IPS-18a (cell line): ENCODE measurements around the gene SUPT4H1.

ENCODE experiments used
- H3K27ac ChIP-seq: one replicate; pipeline ENCODE4 v1.5.1; 2013; ENCODE audit warnings: low read length
- H3K27me3 ChIP-seq: one replicate; pipeline ENCODE4 v1.6.1; 2013; ENCODE audit warnings: mild to moderate bottlenecking, low read length; ENCODE audit not compliant: control insufficient read depth, insufficient read depth
- H3K36me3 ChIP-seq: one replicate; pipeline ENCODE4 v1.6.1; 2013; ENCODE audit warnings: low read depth, low read length; ENCODE audit not compliant: control insufficient read depth
- H3K4me1 ChIP-seq: one replicate; pipeline ENCODE4 v1.6.1; 2013; ENCODE audit warnings: low read depth, low read length; ENCODE audit not compliant: control insufficient read depth
- H3K4me3 ChIP-seq: one replicate; pipeline ENCODE4 v1.5.1; 2013; ENCODE audit warnings: low read length
- H3K9ac ChIP-seq: one replicate; pipeline ENCODE4 v1.6.1; 2013; ENCODE audit warnings: mild to moderate bottlenecking, low read length, moderate library complexity
- H3K9me3 ChIP-seq: one replicate; pipeline ENCODE4 v1.6.1; 2013; ENCODE audit warnings: low read depth, low read length; ENCODE audit not compliant: control insufficient read depth

Gene SUPT4H1

DNA sequence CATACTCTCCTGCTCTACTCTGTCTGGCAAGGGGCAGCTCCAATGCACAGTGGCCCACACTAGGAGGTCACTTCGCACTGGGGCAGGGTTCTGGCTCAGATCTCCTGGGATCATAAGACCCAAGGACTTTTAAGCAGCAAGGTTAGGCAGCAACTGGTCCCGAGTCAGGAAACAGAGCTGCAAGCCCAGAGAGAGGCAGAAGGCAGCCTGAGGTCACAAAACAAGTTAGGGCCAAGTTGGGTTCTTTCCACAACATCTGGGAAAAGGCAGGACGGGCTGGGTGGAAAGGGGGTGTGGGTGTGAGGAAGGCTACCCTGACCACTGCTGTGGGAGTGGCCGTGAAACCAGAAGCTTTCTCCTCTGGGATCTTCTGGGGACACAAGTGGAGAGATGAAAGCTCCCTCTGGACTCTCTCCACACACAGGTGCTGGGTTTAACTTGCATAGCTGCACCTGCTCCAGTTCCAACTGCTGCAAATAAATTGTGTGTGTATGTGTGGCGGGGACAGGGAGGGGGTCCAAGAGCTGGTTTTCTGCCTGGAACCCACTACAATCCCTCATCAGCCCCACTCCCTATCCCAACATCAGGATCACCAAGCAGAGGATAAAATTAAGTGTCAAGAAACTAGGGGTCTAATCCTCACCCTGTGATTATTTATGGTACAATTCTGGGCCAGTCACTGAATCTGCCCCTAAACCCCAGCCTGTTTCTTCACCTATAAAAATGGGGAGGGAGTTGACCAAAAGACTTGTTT, 15.4 kb downstream of the SUPT4H1 start:
- Histone ChIP-seq H3K9ac (peak overlapping the region; percentile 71), H3K27ac (no peak overlapping the region), H3K4me3 (no peak overlapping the region)

DNA sequence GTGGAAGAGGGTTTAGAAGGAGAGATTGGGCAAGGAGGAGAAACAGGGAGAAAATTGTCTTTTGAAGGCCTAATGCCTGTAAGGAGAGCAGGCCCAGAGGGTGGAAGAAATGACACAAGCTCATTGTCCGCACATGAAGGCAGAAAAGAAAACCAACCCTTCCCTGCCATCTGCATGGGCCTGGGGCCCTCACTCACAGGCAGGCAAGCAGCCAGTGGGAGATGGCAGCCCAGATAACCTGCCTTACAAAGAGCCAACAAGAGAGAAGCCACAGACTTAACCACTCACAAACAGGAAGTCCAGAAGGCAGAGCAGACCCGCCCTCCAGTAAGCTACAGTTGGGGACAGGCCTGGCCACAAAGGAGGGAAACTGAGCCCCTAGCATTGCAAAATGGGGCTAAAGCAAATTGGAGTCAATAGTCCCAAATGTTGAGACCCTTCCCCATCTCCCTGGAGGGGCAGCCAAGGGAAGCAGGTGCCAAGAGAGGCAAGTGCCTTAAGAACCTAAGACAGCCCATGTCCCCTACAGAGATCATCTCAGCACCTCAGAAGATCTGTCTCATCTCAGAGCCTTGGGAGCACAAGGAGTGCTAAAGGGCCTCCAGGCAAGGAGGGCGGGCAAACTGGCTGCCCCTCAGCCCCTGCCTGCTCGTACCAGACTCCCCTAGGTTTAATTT, 16.1 kb downstream of the SUPT4H1 start:
- H3K36me3 ChIP-seq, result no peaks in the 10 kb centered on the region
- H3K27me3 ChIP-seq, result no peaks in the 10 kb centered on the region
- H3K27ac ChIP-seq, result no peak overlapping the region
- H3K4me1 ChIP-seq, result peaks cover 38% of the 10 kb centered on the region
- no peak overlapping the region for H3K4me3 ChIP-seq
- H3K9me3 ChIP-seq, result no peaks in the 10 kb centered on the region
- no peak overlapping the region for H3K9ac ChIP-seq

More for the DNA sequence above, 15.4 kb downstream of the SUPT4H1 start:
- Histone ChIP-seq H3K36me3 (no peaks in the 10 kb centered on the region), H3K27me3 (no peaks in the 10 kb centered on the region), H3K9me3 (no peaks in the 10 kb centered on the region), H3K4me1 (peaks cover 31% of the 10 kb centered on the region)

DNA sequence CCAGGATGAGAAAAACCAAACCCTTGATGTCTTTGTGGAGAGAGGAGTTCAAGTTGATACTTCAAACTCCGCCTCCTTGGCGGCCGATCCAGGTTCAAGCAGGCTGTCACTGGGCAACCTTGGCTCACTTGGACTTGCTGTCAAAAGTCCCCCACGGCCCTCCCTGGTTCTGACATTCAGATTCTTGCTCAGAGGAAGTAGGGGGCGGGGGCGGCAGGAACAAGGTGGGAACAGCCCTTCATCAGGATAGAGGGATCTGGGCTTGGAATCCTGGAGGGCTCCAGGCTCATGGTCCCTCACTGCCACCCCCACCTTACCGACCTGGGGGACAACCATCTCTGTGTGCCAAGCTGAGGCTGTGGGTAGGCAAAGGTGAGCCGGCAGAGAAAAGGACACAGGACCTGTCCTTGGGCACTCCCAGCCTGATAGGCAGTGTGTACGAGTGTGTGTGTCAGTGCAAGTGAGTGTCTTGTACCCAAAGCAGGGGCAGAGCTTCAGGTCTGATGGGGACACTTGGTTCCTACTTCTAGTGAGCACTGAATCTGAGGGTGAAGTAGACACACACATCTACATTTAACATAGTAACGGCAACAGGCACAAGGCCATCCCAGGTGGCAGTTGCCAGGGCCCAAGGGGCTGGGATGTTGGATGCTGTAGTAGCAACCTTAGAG, 16.8 kb downstream of the SUPT4H1 start:
- H3K9me3 ChIP-seq, result no peaks in the 10 kb centered on the region
- H3K4me1 ChIP-seq, result peaks cover 40% of the 10 kb centered on the region
- H3K27ac ChIP-seq, result no peak overlapping the region
- H3K27me3 ChIP-seq, result no peaks in the 10 kb centered on the region
- no peak overlapping the region for H3K4me3 ChIP-seq
- H3K9ac ChIP-seq, result no peak overlapping the region
- H3K36me3 ChIP-seq, result no peaks in the 10 kb centered on the region

DNA sequence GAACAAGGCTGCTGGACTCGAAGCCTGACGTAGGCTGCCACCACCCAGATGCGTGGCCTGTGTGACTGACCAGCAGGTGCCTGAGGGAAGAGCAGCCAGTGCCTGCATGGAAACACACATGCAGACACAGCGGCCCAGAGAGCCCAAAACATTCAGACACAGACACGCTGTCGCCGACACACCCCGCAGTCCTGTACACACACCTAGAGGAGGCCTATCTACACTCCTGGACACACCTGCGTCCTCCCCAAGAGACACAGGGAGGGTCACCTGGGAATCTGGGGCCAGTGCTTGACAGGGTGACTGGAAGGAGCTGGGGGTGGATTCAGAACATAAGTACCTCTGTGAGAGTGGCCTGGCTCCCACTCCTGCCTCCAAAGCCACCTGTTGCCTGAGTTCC, 17.3 kb downstream of the SUPT4H1 start:
- Histone ChIP-seq H3K9me3 (no peaks in the 10 kb centered on the region), H3K27me3 (no peaks in the 10 kb centered on the region), H3K4me3 (no peak overlapping the region), H3K4me1 (peaks cover 40% of the 10 kb centered on the region), H3K9ac (no peak overlapping the region), H3K36me3 (no peaks in the 10 kb centered on the region), H3K27ac (no peak overlapping the region)

DNA sequence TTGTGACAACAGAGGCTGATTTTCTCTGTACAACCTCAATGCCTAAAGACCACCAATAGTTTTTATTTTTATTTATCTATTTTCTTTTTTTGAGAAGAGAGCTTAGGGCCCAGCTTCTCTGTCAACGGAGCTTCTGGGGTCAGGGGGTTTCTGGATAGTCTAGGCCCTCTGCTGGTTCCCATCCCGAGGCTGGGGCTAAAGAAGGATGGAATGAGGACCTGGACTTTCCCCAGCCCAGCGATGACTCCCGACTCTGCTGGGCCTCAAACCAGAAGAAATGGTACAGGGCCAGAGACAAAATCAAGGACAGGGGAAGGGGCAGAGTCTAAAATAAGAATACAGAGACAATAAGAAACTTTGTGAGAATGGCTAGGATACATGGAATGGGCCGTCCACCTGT, 17.7 kb downstream of the SUPT4H1 start:
- Histone ChIP-seq H3K27me3 (no peaks in the 10 kb centered on the region), H3K9ac (no peak overlapping the region), H3K36me3 (no peaks in the 10 kb centered on the region), H3K27ac (no peak overlapping the region), H3K4me3 (no peak overlapping the region), H3K4me1 (peaks cover 40% of the 10 kb centered on the region), H3K9me3 (no peaks in the 10 kb centered on the region)

DNA sequence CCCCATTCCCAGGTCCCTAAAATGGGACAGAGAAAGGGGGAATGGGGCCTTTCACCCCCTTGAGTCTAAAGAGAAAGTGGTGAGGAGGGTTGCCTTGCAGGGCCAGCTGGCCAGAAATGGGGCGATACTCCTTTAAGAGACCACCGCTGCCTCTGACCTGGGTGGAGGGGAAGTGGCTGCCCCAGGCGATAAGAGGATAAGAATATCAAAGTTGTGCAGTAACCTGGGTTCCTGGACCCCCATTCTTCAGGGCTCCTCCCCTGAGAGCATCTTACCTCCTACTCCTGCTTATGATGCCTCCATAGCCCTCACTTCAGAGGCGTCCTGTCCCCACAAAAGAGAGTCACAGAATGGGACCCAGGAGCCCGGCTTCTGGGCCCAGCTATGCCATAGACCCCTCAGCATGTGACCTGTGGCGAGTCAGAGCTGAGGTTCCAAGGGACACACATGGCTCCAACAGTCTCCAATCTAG, 18.2 kb downstream of the SUPT4H1 start:
- Histone ChIP-seq H3K36me3 (no peaks in the 10 kb centered on the region), H3K4me3 (no peak overlapping the region), H3K27me3 (no peaks in the 10 kb centered on the region), H3K4me1 (peaks cover 43% of the 10 kb centered on the region), H3K9me3 (no peaks in the 10 kb centered on the region), H3K9ac (no peak overlapping the region), H3K27ac (no peak overlapping the region)

DNA sequence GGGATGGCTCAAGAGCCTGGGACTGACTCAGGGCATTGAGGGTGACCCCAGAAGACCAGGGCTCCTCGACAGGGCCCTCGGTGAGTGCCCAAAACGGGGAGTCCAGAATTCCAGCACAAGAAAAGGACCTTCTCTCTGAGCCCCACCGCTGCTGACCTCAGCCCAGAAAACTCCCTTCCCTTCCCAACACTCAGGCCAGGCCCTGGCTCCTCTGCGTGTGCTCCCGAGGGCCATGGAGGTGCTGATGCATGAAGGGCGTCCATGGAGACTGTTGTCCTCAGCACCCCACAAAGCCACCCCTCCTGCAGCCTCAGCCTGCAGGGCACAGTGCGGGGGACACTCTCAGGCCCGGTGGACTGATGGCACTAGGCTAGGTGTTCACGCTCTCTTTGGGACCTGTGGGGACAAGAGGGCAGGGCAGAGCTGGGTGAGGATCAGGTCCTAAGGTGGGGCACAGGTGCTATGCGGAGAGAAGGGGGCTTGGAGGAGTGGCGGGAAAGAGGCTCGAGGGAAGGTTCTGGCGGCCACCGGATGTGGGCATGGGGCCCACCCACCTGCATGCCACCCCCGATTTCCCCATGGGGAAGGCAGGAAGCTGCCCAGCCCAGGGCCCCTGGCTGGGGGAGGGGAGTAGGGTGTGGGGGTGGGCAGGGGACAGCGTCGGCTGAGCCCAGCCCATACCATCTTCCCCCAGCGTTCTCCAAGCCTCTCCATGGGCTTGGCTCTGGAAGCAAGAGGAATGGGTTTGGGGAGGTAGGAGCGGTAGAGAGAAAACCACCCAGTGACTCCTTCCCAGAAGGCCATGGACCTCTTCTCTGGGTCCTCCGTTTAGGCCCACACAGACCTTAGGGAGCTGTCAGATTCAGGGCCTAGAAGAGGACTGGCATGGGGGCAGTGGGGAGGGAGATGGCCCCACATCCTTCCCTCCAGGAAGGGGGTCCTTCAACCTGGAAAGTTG, 18.9 kb downstream of the SUPT4H1 start:
- Histone ChIP-seq H3K27me3 (no peaks in the 10 kb centered on the region), H3K4me1 (peaks cover 43% of the 10 kb centered on the region), H3K9ac (no peak overlapping the region), H3K36me3 (no peaks in the 10 kb centered on the region), H3K9me3 (no peaks in the 10 kb centered on the region), H3K27ac (no peak overlapping the region), H3K4me3 (no peak overlapping the region)

DNA sequence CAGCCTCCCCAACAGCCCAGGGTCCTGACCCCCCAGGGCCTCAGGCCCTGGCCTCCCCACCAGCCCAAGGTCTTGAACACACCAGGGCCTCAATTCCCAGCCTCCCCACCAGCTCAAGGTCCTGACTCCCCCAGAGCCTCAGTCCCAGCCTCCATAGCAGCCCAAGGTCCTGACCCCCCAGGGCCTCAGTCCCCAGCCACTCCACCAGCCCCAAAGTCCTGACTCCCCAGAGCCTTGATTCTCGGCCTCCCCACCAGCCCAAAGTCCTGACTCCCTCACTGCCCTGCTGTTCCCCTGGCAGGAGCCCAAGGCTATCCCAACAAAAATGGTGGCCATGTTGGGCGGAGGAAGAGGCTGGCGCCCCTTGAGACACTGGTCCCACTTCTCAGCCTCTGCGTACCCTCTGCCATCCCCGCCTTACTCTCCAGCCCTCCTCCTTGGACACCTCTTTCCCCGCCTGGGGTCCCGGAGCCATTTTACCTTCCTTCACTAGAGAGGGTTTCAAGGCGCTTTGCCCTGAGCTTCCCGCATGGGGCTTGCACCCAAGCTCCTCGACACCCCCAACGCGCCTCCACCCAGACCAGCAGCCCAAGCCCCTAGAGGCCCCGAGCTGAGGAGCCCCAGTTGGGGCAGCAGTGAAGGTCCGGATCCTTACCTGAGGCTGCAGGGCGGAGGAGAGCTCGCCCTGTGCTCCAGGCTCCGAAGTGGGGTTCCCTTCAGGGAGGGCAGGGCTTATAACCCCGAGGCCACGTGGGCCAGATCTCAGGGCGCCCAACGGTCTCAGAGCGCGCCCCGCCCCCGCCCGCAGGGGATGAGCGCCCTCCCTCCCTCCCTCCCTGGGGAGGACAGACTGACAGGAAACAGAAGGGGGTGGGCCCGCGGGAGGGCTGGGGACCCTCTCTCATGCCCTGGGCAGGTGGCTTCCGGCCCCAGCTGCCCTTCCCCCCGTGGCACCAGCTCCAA, 19.9 kb downstream of the SUPT4H1 start:
- H3K36me3 ChIP-seq, result no peaks in the 10 kb centered on the region
- H3K27me3 ChIP-seq, result no peaks in the 10 kb centered on the region
- H3K9ac ChIP-seq, result no peak overlapping the region
- H3K4me1 ChIP-seq, result peaks cover 35% of the 10 kb centered on the region
- no peak overlapping the region for H3K27ac ChIP-seq
- H3K4me3 ChIP-seq, result no peak overlapping the region
- H3K9me3 ChIP-seq, result no peaks in the 10 kb centered on the region

DNA sequence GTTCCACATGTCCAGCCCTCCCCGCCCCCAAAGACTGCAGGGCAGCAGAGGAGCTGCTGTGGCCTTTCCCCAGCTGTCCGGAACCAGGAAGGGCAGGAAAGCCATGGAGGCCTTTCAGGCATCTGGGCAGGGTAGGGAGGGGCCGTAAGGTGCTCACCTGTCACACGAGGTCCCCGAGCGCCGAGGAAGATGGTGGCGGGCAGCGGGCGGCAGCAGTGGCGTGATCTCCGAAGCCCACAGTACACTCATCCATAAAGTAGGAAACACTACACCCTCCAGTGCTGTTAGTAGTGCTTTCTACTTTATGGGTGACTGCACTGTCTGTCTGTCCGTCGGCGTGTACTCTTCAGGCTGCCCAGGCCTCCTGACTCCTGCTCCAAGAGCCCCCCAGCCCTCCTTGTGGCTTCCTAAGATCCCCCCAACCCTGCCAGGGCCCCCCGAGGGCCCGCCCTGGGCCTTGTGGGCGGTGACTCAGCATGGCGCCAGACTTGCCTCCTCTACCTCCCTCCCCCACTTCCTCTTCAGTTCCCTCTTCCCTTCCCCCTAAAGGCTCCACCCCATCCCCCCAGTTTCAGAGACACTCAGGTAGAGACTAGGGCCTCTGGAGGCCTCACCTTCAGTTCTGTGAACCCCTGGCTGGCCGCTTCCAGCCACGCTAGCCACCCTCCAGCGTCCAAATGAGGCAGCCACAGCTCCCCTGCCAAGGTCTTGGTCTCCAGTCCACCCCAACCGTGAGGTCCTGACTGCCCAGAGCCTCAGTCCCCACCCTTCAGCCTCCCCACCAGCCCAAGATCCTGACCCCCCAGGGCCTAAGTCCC, 20.8 kb downstream of the SUPT4H1 start:
- Histone ChIP-seq H3K27me3 (no peaks in the 10 kb centered on the region), H3K27ac (no peak overlapping the region), H3K9ac (no peak overlapping the region), H3K9me3 (no peaks in the 10 kb centered on the region), H3K36me3 (no peaks in the 10 kb centered on the region), H3K4me1 (peaks cover 28% of the 10 kb centered on the region), H3K4me3 (no peak overlapping the region)

DNA sequence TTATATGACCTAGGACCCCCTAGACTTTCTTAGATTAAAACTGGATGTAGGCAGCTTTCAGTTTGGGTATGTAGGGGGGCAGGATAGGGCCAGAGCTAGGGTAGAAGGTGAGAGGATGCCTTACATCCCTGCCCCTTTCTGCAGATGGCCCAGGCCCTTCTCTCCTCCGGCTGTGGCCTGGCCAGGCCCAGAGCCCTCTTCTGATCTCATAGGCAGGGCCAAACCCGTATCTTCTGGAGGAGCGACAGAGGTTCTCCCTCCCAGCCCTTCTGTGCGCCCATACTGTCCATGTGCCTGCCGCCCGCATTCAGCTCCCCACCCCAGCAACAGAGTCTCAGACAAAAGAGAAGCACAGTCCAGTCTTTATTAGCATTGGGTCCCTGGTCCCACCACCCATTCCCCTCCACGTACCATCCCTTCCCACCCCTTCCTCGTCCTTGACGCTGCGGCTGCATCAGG, 21.4 kb downstream of the SUPT4H1 start:
- Histone ChIP-seq H3K27ac (no peak overlapping the region), H3K4me1 (peaks cover 32% of the 10 kb centered on the region), H3K9me3 (no peaks in the 10 kb centered on the region), H3K27me3 (no peaks in the 10 kb centered on the region), H3K36me3 (no peaks in the 10 kb centered on the region), H3K4me3 (no peak overlapping the region), H3K9ac (no peak overlapping the region)
